HEK293 (cell line): ENCODE data around the gene ACAN.

Experiments used
- GLIS2 ChIP-seq: fragments of 450-650 bp; formaldehyde crosslinking; IDR thresholded peaks from 2 replicates; pipeline ENCODE4 v1.5.1; 2016; ENCODE audit warnings: missing biosample characterization, missing genetic modification characterization
- KLF10 ChIP-seq: fragments of 450-650 bp; IDR thresholded peaks from 2 replicates; pipeline ENCODE4 v1.5.1; 2018; ENCODE audit warnings: missing biosample characterization, mild to moderate bottlenecking, missing genetic modification characterization
- KLF8 ChIP-seq: fragments of 450-650 bp; formaldehyde crosslinking; IDR thresholded peaks from 2 replicates; pipeline ENCODE4 v1.5.1; 2016; ENCODE audit warnings: missing biosample characterization, missing genetic modification characterization
- KLF9 ChIP-seq: fragments of 450-650 bp; formaldehyde crosslinking; IDR thresholded peaks from 2 replicates; pipeline ENCODE4 v1.5.1; 2016; ENCODE audit warnings: missing biosample characterization, missing genetic modification characterization, low read depth
- OSR2 ChIP-seq: fragments of 450-650 bp; formaldehyde crosslinking; IDR thresholded peaks from 2 replicates; pipeline ENCODE4 v1.5.1; 2016; ENCODE audit warnings: missing biosample characterization, missing genetic modification characterization
- ZBTB17 ChIP-seq: fragments of 450-650 bp; formaldehyde crosslinking; IDR thresholded peaks from 2 replicates; pipeline ENCODE4 v1.5.1; 2016; ENCODE audit warnings: missing biosample characterization, missing genetic modification characterization
- ZBTB8A ChIP-seq: fragments of 450-650 bp; formaldehyde crosslinking; IDR thresholded peaks from 2 replicates; pipeline ENCODE4 v1.5.1; 2016; ENCODE audit warnings: missing biosample characterization, missing genetic modification characterization
- ZNF2 ChIP-seq: fragments of 450-650 bp; formaldehyde crosslinking; IDR thresholded peaks from 2 replicates; pipeline ENCODE4 v1.5.1; 2016; ENCODE audit warnings: missing biosample characterization, missing genetic modification characterization
- ZNF24 ChIP-seq: fragments of 450-650 bp; formaldehyde crosslinking; IDR thresholded peaks from 2 replicates; pipeline ENCODE4 v1.5.1; 2016; ENCODE audit warnings: missing biosample characterization, missing genetic modification characterization
- ZNF335 ChIP-seq: fragments of 450-650 bp; formaldehyde crosslinking; conservative IDR thresholded peaks from 2 replicates; pipeline ENCODE4 v1.5.1; 2016; ENCODE audit warnings: missing biosample characterization, missing genetic modification characterization
- ZNF398 ChIP-seq: fragments of 450-650 bp; formaldehyde crosslinking; IDR thresholded peaks from 2 replicates; pipeline ENCODE4 v1.5.1; 2017; ENCODE audit warnings: missing biosample characterization, missing genetic modification characterization
- ZNF660 ChIP-seq: fragments of 450-650 bp; IDR thresholded peaks from 2 replicates; pipeline ENCODE4 v1.5.1; 2018; ENCODE audit warnings: missing biosample characterization, mild to moderate bottlenecking, missing genetic modification characterization
- ZNF692 ChIP-seq: fragments of 450-650 bp; formaldehyde crosslinking; IDR thresholded peaks from 2 replicates; pipeline ENCODE4 v1.5.1; 2016; ENCODE audit warnings: missing biosample characterization, missing genetic modification characterization
- TF ChIP-seq, protein P1 (sequence below): fragments of 450-650 bp; formaldehyde crosslinking; IDR thresholded peaks from 2 replicates; pipeline ENCODE4 v1.5.1; 2016; ENCODE audit warnings: missing biosample characterization, missing genetic modification characterization
- TF ChIP-seq, protein P2 (sequence below): fragments of 450-650 bp; formaldehyde crosslinking; IDR thresholded peaks from 2 replicates; pipeline ENCODE4 v1.5.1; 2016; ENCODE audit warnings: missing biosample characterization, missing genetic modification characterization
- TF ChIP-seq, protein P3 (sequence below): fragments of 450-650 bp; formaldehyde crosslinking; optimal IDR thresholded peaks from 2 replicates; pipeline ENCODE3; 2016; ENCODE audit warnings: missing biosample characterization, mild to moderate bottlenecking, missing genetic modification characterization
- TF ChIP-seq, protein P4 (sequence below): fragments of 450-650 bp; formaldehyde crosslinking; IDR thresholded peaks from 2 replicates; pipeline ENCODE4 v1.5.1; 2016; ENCODE audit warnings: missing biosample characterization, missing genetic modification characterization

Gene ACAN

GRCh38 chr15:88913017-88913849, 110.0 kb downstream of the ACAN start, which contains the start of gene MFGE8 (continued):
- no peak for TF ChIP-seq OSR2 (tag by site-specific recombination)
- TF ChIP-seq GLIS2, result peak; percentile 84
- TF ChIP-seq ZNF335 (tag by site-specific recombination), result peak; percentile 97
- TF ChIP-seq, protein P1, sequence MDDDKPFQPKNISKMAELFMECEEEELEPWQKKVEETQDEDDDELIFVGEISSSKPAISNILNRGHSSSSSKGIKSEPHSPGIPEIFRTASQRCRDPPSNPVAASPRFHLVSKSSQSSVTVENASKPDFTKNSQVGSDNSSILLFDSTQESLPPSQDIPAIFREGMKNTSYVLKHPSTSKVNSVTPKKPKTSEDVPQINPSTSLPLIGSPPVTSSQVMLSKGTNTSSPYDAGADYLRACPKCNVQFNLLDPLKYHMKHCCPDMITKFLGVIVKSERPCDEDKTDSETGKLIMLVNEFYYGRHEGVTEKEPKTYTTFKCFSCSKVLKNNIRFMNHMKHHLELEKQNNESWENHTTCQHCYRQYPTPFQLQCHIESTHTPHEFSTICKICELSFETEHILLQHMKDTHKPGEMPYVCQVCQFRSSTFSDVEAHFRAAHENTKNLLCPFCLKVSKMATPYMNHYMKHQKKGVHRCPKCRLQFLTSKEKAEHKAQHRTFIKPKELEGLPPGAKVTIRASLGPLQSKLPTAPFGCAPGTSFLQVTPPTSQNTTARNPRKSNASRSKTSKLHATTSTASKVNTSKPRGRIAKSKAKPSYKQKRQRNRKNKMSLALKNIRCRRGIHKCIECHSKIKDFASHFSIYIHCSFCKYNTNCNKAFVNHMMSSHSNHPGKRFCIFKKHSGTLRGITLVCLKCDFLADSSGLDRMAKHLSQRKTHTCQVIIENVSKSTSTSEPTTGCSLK (tag by site-specific recombination), result no peak
- TF ChIP-seq, protein P2, sequence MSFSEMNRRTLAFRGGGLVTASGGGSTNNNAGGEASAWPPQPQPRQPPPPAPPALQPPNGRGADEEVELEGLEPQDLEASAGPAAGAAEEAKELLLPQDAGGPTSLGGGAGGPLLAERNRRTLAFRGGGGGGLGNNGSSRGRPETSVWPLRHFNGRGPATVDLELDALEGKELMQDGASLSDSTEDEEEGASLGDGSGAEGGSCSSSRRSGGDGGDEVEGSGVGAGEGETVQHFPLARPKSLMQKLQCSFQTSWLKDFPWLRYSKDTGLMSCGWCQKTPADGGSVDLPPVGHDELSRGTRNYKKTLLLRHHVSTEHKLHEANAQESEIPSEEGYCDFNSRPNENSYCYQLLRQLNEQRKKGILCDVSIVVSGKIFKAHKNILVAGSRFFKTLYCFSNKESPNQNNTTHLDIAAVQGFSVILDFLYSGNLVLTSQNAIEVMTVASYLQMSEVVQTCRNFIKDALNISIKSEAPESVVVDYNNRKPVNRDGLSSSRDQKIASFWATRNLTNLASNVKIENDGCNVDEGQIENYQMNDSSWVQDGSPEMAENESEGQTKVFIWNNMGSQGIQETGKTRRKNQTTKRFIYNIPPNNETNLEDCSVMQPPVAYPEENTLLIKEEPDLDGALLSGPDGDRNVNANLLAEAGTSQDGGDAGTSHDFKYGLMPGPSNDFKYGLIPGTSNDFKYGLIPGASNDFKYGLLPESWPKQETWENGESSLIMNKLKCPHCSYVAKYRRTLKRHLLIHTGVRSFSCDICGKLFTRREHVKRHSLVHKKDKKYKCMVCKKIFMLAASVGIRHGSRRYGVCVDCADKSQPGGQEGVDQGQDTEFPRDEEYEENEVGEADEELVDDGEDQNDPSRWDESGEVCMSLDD (tag by site-specific recombination), result peak; percentile 82
- peak; percentile 67; the same call in 1 of the 2 replicates for TF ChIP-seq KLF8 (tag by site-specific recombination)
- TF ChIP-seq, protein P3, sequence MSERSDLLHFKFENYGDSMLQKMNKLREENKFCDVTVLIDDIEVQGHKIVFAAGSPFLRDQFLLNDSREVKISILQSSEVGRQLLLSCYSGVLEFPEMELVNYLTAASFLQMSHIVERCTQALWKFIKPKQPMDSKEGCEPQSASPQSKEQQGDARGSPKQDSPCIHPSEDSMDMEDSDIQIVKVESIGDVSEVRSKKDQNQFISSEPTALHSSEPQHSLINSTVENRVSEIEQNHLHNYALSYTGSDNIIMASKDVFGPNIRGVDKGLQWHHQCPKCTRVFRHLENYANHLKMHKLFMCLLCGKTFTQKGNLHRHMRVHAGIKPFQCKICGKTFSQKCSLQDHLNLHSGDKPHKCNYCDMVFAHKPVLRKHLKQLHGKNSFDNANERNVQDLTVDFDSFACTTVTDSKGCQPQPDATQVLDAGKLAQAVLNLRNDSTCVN, result peak; percentile 87
- TF ChIP-seq ZNF398, result peak; percentile 95
- peak; percentile 26; the same call in 1 of the 2 replicates for TF ChIP-seq ZNF660 (tag by site-specific recombination)
- peak; percentile 85 for TF ChIP-seq KLF10 (tag by site-specific recombination)
- TF ChIP-seq, protein P4, sequence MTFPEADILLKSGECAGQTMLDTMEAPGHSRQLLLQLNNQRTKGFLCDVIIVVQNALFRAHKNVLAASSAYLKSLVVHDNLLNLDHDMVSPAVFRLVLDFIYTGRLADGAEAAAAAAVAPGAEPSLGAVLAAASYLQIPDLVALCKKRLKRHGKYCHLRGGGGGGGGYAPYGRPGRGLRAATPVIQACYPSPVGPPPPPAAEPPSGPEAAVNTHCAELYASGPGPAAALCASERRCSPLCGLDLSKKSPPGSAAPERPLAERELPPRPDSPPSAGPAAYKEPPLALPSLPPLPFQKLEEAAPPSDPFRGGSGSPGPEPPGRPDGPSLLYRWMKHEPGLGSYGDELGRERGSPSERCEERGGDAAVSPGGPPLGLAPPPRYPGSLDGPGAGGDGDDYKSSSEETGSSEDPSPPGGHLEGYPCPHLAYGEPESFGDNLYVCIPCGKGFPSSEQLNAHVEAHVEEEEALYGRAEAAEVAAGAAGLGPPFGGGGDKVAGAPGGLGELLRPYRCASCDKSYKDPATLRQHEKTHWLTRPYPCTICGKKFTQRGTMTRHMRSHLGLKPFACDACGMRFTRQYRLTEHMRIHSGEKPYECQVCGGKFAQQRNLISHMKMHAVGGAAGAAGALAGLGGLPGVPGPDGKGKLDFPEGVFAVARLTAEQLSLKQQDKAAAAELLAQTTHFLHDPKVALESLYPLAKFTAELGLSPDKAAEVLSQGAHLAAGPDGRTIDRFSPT (tag by site-specific recombination), result peak; percentile 80
- peak; percentile 57; the same call in 1 of the 2 replicates for TF ChIP-seq ZNF692 (tag by site-specific recombination)
- peak; percentile 99 for TF ChIP-seq ZBTB8A
- peak; percentile 24; the same call in 1 of the 2 replicates for TF ChIP-seq ZNF24 (tag by site-specific recombination)
- TF ChIP-seq ZNF2 (tag by site-specific recombination), result peak; percentile 40; the same call in 1 of the 2 replicates
- TF ChIP-seq ZBTB17, result peak; percentile 10; the same call in 1 of the 2 replicates
- peak; percentile 49; the same call in 1 of the 2 replicates for TF ChIP-seq KLF9 (tag by site-specific recombination)
